IPS-15b (cell line): Measurements from ENCODE around the gene NCKIPSD.
A peak's percentile ranks its signal among the peaks of the same experiment; 100 is the strongest.

Experiments
- H3K27me3 ChIP-seq: one replicate; pipeline ENCODE4 v1.6.1; 2013; ENCODE audit warnings: low read length; ENCODE audit not compliant: control insufficient read depth, insufficient read depth
- H3K36me3 ChIP-seq: one replicate; pipeline ENCODE4 v1.6.1; 2013; ENCODE audit warnings: low read length; ENCODE audit not compliant: control insufficient read depth, insufficient read depth
- H3K4me1 ChIP-seq: one replicate; pipeline ENCODE4 v1.6.1; 2013; ENCODE audit warnings: mild to moderate bottlenecking, low read length; ENCODE audit not compliant: control insufficient read depth, insufficient read depth
- H3K4me3 ChIP-seq: one replicate; pipeline ENCODE4 v1.5.1; 2013; ENCODE audit warnings: low read depth, low read length
- H3K9ac ChIP-seq: one replicate; pipeline ENCODE4 v1.6.1; 2013; ENCODE audit warnings: low read depth, mild to moderate bottlenecking, low read length
- H3K9me3 ChIP-seq: one replicate; pipeline ENCODE4 v1.6.1; 2013; ENCODE audit warnings: mild to moderate bottlenecking, low read length; ENCODE audit not compliant: control insufficient read depth, insufficient read depth

NCKIPSD gene

DNA sequence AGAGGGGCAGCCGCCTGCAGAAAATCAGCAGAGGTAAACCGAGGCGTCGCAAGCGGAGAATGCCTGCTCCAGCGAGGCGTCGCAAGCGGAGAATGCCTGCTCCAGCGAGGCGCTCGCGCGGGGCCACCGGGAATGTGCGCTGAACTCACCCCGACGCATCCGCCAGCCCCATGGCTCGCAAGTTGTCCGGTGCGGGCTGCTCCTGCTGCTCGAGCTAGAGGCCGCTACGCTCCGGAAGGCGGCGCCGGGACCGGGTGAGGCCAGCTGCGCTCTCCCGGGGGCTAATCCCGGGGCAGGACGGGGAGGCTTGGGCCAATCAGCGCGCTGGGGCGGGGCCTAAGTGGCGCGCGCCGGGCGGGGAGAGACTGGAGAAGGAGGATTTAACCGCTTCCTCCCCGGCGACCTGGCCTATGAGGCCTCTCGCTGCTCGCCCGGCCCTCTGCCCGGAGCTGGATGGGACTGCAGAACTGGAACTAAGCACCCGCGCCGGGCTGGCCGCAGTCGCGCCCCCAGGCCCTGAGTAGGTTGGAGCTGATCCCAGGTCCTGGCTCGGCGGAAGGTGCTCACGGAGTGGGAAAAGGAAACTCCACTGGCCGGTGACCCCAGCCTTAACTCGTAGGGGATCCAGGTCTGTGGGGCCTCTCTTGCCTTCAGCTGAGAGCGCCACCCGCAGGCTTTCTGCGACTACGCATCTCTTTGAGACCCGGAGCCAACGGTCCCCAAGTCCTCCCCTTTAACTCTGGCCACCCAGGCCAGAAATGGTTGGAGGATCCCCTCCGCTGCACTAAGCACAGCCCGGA lies 50.3 kb downstream of the NCKIPSD start, which contains the start of gene SLC26A6:
Gene SLC26A6 (minus strand): TSS at position 240 of the 800 bp plus-strand sequence. CDS start 68 bp downstream, at position 172.
- Histone ChIP-seq H3K9me3 (no peaks in the 10 kb centered on the region), H3K4me1 (no peaks in the 10 kb centered on the region), H3K27me3 (no peaks in the 10 kb centered on the region), H3K36me3 (peaks cover 45% of the 10 kb centered on the region), H3K9ac (peak within 1 kb of the TSS; percentile 81), H3K4me3 (peak within 1 kb of the TSS; percentile 89)

DNA sequence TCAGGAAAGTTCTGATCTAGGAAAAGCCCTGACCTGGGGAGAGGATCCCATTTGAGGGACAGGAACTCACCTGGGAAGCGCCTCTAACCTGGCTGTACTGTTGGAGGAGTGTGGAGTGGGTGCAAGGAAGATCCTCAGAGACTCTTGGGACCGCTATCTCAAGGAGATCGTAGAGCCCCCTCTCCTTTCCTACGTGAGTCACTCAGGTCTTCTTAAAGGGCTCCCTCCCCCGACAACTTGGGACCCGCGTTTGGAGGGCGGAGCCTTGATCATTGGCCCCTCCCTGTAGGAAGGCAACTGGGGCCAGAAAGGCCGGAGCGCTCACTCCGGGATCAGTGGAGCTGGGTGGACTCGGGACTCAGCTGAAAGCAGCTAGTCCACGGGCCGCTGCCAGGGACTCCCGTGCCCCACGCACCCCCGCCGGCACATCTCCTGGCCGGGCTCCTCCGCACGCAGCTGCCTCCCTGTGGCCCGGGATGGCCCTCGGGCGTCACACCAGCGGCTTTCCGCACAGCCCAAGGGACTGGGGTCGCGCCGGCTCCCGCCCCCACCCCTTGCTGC lies 51.0 kb downstream of the NCKIPSD start:
- Histone ChIP-seq H3K4me1 (no peaks in the 10 kb centered on the region), H3K4me3 (peak overlapping the region; percentile 89), H3K9me3 (no peaks in the 10 kb centered on the region), H3K27me3 (no peaks in the 10 kb centered on the region), H3K36me3 (peaks cover 44% of the 10 kb centered on the region), H3K9ac (peak overlapping the region; percentile 81)

GRCh38 chr3:48633743-48634142 lies 52.0 kb downstream of the NCKIPSD start:
- no peak overlapping the region for H3K9ac ChIP-seq
- H3K4me1 ChIP-seq = no peaks in the 10 kb centered on the region
- no peaks in the 10 kb centered on the region for H3K9me3 ChIP-seq
- H3K36me3 ChIP-seq = peaks cover 47% of the 10 kb centered on the region
- H3K4me3 ChIP-seq = no peak overlapping the region
- no peaks in the 10 kb centered on the region for H3K27me3 ChIP-seq

DNA sequence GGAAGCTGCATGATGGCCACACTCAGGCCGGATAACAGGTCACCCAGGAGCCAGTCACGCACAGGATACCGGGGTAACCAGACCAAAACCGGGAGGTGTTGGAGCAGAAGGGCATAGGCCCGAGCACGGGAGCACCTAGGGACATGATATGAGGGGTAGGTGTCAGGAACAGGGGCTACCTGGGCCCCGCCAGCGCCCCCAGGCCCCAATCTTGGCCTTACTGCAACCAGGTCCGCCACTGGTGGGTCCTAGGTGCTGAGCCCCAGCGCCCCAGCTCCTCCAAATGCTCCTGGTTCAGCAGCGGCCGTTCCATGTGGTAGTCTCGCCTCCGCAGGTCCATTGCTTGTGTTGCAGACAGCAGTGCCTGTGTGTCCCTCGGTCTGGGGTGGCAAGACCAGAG lies 52.5 kb downstream of the NCKIPSD start:
- Histone ChIP-seq H3K9ac (no peak overlapping the region), H3K27me3 (no peaks in the 10 kb centered on the region), H3K4me3 (no peak overlapping the region), H3K9me3 (no peaks in the 10 kb centered on the region), H3K4me1 (no peaks in the 10 kb centered on the region), H3K36me3 (peaks cover 51% of the 10 kb centered on the region)

GRCh38 chr3:48631516-48632448 lies 53.9 kb downstream of the NCKIPSD start:
- Histone ChIP-seq H3K4me1 (no peaks in the 10 kb centered on the region), H3K36me3 (peaks cover 66% of the 10 kb centered on the region), H3K9me3 (no peaks in the 10 kb centered on the region), H3K4me3 (no peak overlapping the region), H3K9ac (no peak overlapping the region), H3K27me3 (no peaks in the 10 kb centered on the region)

- no peak overlapping the region for H3K9ac ChIP-seq
- H3K4me3 ChIP-seq = no peak overlapping the region
- H3K36me3 ChIP-seq = peaks cover 75% of the 10 kb centered on the region
These were observed 54.9 kb downstream of the NCKIPSD start for GRCh38 chr3:48630833-48631232.

GRCh38 chr3:48630407-48630806 lies 55.3 kb downstream of the NCKIPSD start:
- Histone ChIP-seq H3K9me3 (no peaks in the 10 kb centered on the region), H3K27me3 (no peaks in the 10 kb centered on the region), H3K4me3 (no peak overlapping the region), H3K9ac (no peak overlapping the region), H3K4me1 (no peaks in the 10 kb centered on the region), H3K36me3 (peaks cover 79% of the 10 kb centered on the region)

More at GRCh38 chr3:48630833-48631232, 54.9 kb downstream of the NCKIPSD start:
- Histone ChIP-seq H3K27me3 (no peaks in the 10 kb centered on the region), H3K4me1 (no peaks in the 10 kb centered on the region), H3K9me3 (no peaks in the 10 kb centered on the region)

GRCh38 chr3:48629894-48630293 lies 55.8 kb downstream of the NCKIPSD start:
- no peak overlapping the region for H3K4me3 ChIP-seq
- H3K36me3 ChIP-seq = peaks cover 82% of the 10 kb centered on the region
- no peaks in the 10 kb centered on the region for H3K27me3 ChIP-seq
- H3K9ac ChIP-seq = no peak overlapping the region
- no peaks in the 10 kb centered on the region for H3K9me3 ChIP-seq
- H3K4me1 ChIP-seq = no peaks in the 10 kb centered on the region

GRCh38 chr3:48628277-48629017 lies 57.3 kb downstream of the NCKIPSD start:
- peaks cover 77% of the 10 kb centered on the region for H3K36me3 ChIP-seq
- H3K27me3 ChIP-seq = no peaks in the 10 kb centered on the region

GRCh38 chr3:48625600-48625999 lies 60.1 kb downstream of the NCKIPSD start:
- no peaks in the 10 kb centered on the region for H3K9me3 ChIP-seq
- no peak overlapping the region for H3K4me3 ChIP-seq
- peaks cover 50% of the 10 kb centered on the region for H3K36me3 ChIP-seq
- H3K9ac ChIP-seq = no peak overlapping the region
- no peaks in the 10 kb centered on the region for H3K4me1 ChIP-seq
- no peaks in the 10 kb centered on the region for H3K27me3 ChIP-seq

More at GRCh38 chr3:48628277-48629017, 57.3 kb downstream of the NCKIPSD start:
- Histone ChIP-seq H3K9me3 (no peaks in the 10 kb centered on the region), H3K4me1 (no peaks in the 10 kb centered on the region), H3K9ac (no peak overlapping the region), H3K4me3 (no peak overlapping the region)

GRCh38 chr3:48624767-48625166 lies 60.9 kb downstream of the NCKIPSD start:
- no peak overlapping the region for H3K9ac ChIP-seq
- H3K4me1 ChIP-seq = no peaks in the 10 kb centered on the region
- peaks cover 47% of the 10 kb centered on the region for H3K36me3 ChIP-seq
- H3K4me3 ChIP-seq = no peak overlapping the region
- H3K27me3 ChIP-seq = no peaks in the 10 kb centered on the region
- H3K9me3 ChIP-seq = no peaks in the 10 kb centered on the region
